Measurements from ENCODE around the gene NKX6-2. TPM values are rescaled to one million over a fixed set of nuclear protein-coding genes. Genes with fewer than 3 reads are reported as not detected.
"Not testable (repeated sequence)": the region's sequence is repeated elsewhere in the genome, so short reads cannot be mapped to it uniquely, and the experiment has no call there.

NKX6-2 gene
- total RNA-seq, 1 donor = not detected

- no peak overlapping the region for H3K4me2 ChIP-seq (ENCODE audit: insufficient read depth, low read length)
- H2AFZ ChIP-seq (ENCODE audit: low read length) = no peak overlapping the region
- H3K9me3 ChIP-seq (ENCODE audit: low read depth, low read length) = peaks cover 1% of the 10 kb centered on the region
- H3K27me3 ChIP-seq (ENCODE audit: insufficient read depth, low read length) = peaks cover 12% of the 10 kb centered on the region
- TF ChIP-seq CTCF (IDR thresholded peaks at IDR 0.05; ENCODE audit: extremely low read depth, low read depth, low read length) = no peak
- H3K27ac ChIP-seq (ENCODE audit: low read depth, low read length) = no peak overlapping the region
- DNase-seq (ENCODE audit: insufficient read length, low spot score, missing footprints) = no peak
- no peaks in the 10 kb centered on the region for H3K4me1 ChIP-seq (ENCODE audit: insufficient read depth, low read length)
- H3K4me3 ChIP-seq (ENCODE audit: insufficient read depth, low read length) = no peak overlapping the region
- H3K36me3 ChIP-seq (ENCODE audit: insufficient read depth, low read length) = no peaks in the 10 kb centered on the region
- no peaks in the 10 kb centered on the region for H4K20me1 ChIP-seq (ENCODE audit: insufficient read depth, low read length)
- no peaks in the 10 kb centered on the region for H3K79me2 ChIP-seq (ENCODE audit: insufficient read depth, low read length)
Observed at GRCh38 chr10:132796846-132797245, 10.9 kb upstream of the NKX6-2 start.

- peak; percentile 92 for DNase-seq (ENCODE audit: insufficient read length, low spot score, missing footprints)
Observed at GRCh38 chr10:132793871-132794849, 8.2 kb upstream of the NKX6-2 start.

DNA sequence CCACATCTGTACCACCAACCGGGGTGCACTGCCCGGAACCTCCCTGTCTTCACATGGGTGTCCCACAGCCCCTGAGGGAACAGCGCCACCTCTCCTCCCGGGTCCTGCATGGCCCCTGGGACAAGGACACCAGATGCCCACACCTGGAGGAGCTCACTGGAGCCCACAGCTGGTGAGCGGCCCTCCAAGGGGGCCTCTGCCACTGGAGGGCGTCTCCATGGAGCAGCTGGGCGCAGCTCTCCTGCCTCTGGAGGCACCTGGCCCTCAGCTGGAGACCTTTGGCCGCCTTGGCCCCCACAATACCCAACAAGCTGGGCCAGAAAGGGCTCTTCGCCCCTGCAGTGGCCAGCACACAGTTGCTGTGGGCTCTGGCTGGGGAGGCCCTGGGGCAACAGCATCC lies 7.3 kb upstream of the NKX6-2 start:
- Histone ChIP-seq H2AFZ (ENCODE audit: low read length) (no peak overlapping the region), H3K27ac (ENCODE audit: low read depth, low read length) (no peak overlapping the region), H3K4me2 (ENCODE audit: insufficient read depth, low read length) (no peak overlapping the region), H3K79me2 (ENCODE audit: insufficient read depth, low read length) (no peaks in the 10 kb centered on the region), H3K4me1 (ENCODE audit: insufficient read depth, low read length) (no peaks in the 10 kb centered on the region), H3K9me3 (ENCODE audit: low read depth, low read length) (no peaks in the 10 kb centered on the region), H3K27me3 (ENCODE audit: insufficient read depth, low read length) (peaks cover 32% of the 10 kb centered on the region), H3K36me3 (ENCODE audit: insufficient read depth, low read length) (no peaks in the 10 kb centered on the region), H3K4me3 (ENCODE audit: insufficient read depth, low read length) (no peak overlapping the region), H4K20me1 (ENCODE audit: insufficient read depth, low read length) (no peaks in the 10 kb centered on the region)
- no peak for TF ChIP-seq CTCF (IDR thresholded peaks at IDR 0.05; ENCODE audit: extremely low read depth, low read depth, low read length)
- no peak for DNase-seq (ENCODE audit: insufficient read length, low spot score, missing footprints)

More at GRCh38 chr10:132793871-132794849, 8.2 kb upstream of the NKX6-2 start:
- H3K79me2 ChIP-seq (ENCODE audit: insufficient read depth, low read length) = no peaks in the 10 kb centered on the region
- no peaks in the 10 kb centered on the region for H3K9me3 ChIP-seq (ENCODE audit: low read depth, low read length)
- no peaks in the 10 kb centered on the region for H4K20me1 ChIP-seq (ENCODE audit: insufficient read depth, low read length)
- H3K4me2 ChIP-seq (ENCODE audit: insufficient read depth, low read length) = no peak overlapping the region
- no peak for TF ChIP-seq CTCF (IDR thresholded peaks at IDR 0.05; ENCODE audit: extremely low read depth, low read depth, low read length)
- H3K27me3 ChIP-seq (ENCODE audit: insufficient read depth, low read length) = peaks cover 23% of the 10 kb centered on the region
- H2AFZ ChIP-seq (ENCODE audit: low read length) = no peak overlapping the region
- no peak overlapping the region for H3K27ac ChIP-seq (ENCODE audit: low read depth, low read length)
- no peak overlapping the region for H3K4me3 ChIP-seq (ENCODE audit: insufficient read depth, low read length)
- H3K4me1 ChIP-seq (ENCODE audit: insufficient read depth, low read length) = no peaks in the 10 kb centered on the region
- H3K36me3 ChIP-seq (ENCODE audit: insufficient read depth, low read length) = no peaks in the 10 kb centered on the region

DNA sequence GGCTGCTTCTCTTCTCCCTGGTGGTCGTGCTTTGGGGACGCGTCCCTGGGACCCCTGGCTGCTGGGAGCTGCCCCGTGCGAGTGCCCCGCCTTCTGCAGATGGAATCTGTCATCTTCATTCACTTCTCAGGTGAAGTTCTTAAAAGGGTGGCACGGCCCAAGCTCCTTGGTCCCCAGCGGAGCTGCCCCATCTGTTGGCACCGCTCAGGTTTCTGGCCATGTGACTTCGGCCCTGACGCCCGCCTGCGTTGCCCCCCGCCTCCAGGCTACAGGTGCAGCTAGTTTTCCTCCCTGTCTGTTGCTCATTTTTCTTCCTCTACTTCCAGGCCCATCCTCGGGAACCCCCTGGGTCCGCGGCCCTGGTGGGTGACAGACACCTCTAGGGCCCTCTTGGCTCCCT lies 6.8 kb upstream of the NKX6-2 start:
- H3K36me3 ChIP-seq (ENCODE audit: insufficient read depth, low read length) = no peaks in the 10 kb centered on the region
- H3K4me3 ChIP-seq (ENCODE audit: insufficient read depth, low read length) = no peak overlapping the region
- no peak overlapping the region for H2AFZ ChIP-seq (ENCODE audit: low read length)
- no peaks in the 10 kb centered on the region for H3K4me1 ChIP-seq (ENCODE audit: insufficient read depth, low read length)
- DNase-seq (ENCODE audit: insufficient read length, low spot score, missing footprints) = no peak
- H3K79me2 ChIP-seq (ENCODE audit: insufficient read depth, low read length) = no peaks in the 10 kb centered on the region
- H4K20me1 ChIP-seq (ENCODE audit: insufficient read depth, low read length) = no peaks in the 10 kb centered on the region
- no peak for TF ChIP-seq CTCF (IDR thresholded peaks at IDR 0.05; ENCODE audit: extremely low read depth, low read depth, low read length)
- H3K27me3 ChIP-seq (ENCODE audit: insufficient read depth, low read length) = peaks cover 36% of the 10 kb centered on the region
- no peak overlapping the region for H3K27ac ChIP-seq (ENCODE audit: low read depth, low read length)
- H3K9me3 ChIP-seq (ENCODE audit: low read depth, low read length) = no peaks in the 10 kb centered on the region
- H3K4me2 ChIP-seq (ENCODE audit: insufficient read depth, low read length) = no peak overlapping the region

- not testable (repeated sequence) for H3K4me3 ChIP-seq (ENCODE audit: insufficient read depth, low read length); H3K27ac ChIP-seq (ENCODE audit: low read depth, low read length); H4K20me1 ChIP-seq (ENCODE audit: insufficient read depth, low read length); DNase-seq (ENCODE audit: insufficient read length, low spot score, missing footprints); H3K79me2 ChIP-seq (ENCODE audit: insufficient read depth, low read length); H2AFZ ChIP-seq (ENCODE audit: low read length); H3K4me2 ChIP-seq (ENCODE audit: insufficient read depth, low read length); H3K9me3 ChIP-seq (ENCODE audit: low read depth, low read length); H3K36me3 ChIP-seq (ENCODE audit: insufficient read depth, low read length); H3K4me1 ChIP-seq (ENCODE audit: insufficient read depth, low read length)
- peaks cover 37% of the 10 kb centered on the region for H3K27me3 ChIP-seq (ENCODE audit: insufficient read depth, low read length)
Observed at GRCh38 chr10:132792099-132792498, 6.2 kb upstream of the NKX6-2 start.
